ENCODE results near the gene AMOTL2. TPM values are rescaled to one million over a fixed set of nuclear protein-coding genes. Genes with fewer than 3 reads are reported as not detected.

Gene AMOTL2
- total and polyA plus RNA-seq, 2 donors (not counting 1 experiment from before 2014, with no cell fraction given): not detected

GRCh38 chr3:134362670-134363380, 11.4 kb downstream of the AMOTL2 start:
- intact Hi-C loops (cut with micrococcal nuclease): no loop called here
- DNase-seq (no peak), ATAC-seq (ENCODE audit: low read depth) (no peak)
- Histone ChIP-seq H3K36me3 (replicated peaks in 1 of 2; ENCODE audit: control extremely low read depth in 1 of 2, control insufficient read depth in 1 of 2, extremely low read depth in 1 of 2, insufficient read depth in 2 of 2, low read length in 1 of 2) (no peaks in the 10 kb centered on the region), H3K9me3 (ENCODE audit: control extremely low read depth in 1 of 3, control insufficient read depth in 2 of 3, insufficient read depth in 1 of 3, low read length in 2 of 3) (no peaks in the 10 kb centered on the region), H3K4me1 (ENCODE audit: control insufficient read depth in 2 of 2, insufficient read depth in 2 of 2, low read length in 2 of 2) (peaks cover 0 to 3% of the 10 kb centered on the region in 2 donors), H3K4me3 (ENCODE audit: control extremely low read depth in 1 of 5, extremely low read depth in 1 of 5, insufficient read depth in 1 of 5, low read depth in 2 of 5, low read length in 4 of 5) (no peak overlapping the region), H4K20me1 (ENCODE audit: control insufficient read depth, insufficient read depth, low read length, poor library complexity, severe bottlenecking) (no peaks in the 10 kb centered on the region), H2AFZ (ENCODE audit: insufficient read depth, low read depth, low read length, poor library complexity, severe bottlenecking) (no peak overlapping the region), H3K27me3 (replicated peaks in 1 of 4; ENCODE audit: control extremely low read depth in 1 of 4, control insufficient read depth in 3 of 4, insufficient read depth in 4 of 4, low read length in 3 of 4) (peaks cover 0 to 25% (median 2%) of the 10 kb centered on the region in 4 experiments), H3K79me2 (ENCODE audit: control insufficient read depth, insufficient read depth, low read length) (no peaks in the 10 kb centered on the region), H3K27ac (ENCODE audit: low read length in 2 of 2) (no peak overlapping the region), H3K4me2 (replicated peaks; ENCODE audit: low read depth, low read length, poor library complexity, severe bottlenecking) (no peak overlapping the region), H3K9ac (ENCODE audit: low read length) (no peak overlapping the region)
- Mint-ChIP-seq H3K4me3 (no peak overlapping the region), H3K27ac (no peak overlapping the region), H3K27me3 (peaks cover 40% of the 10 kb centered on the region), H3K9me3 (ENCODE audit: insufficient read depth) (no peaks in the 10 kb centered on the region), H3K4me1 (peaks cover 13% of the 10 kb centered on the region)
- TF ChIP-seq CTCF (IDR thresholded peaks at IDR 0.05): no peak
- TF ChIP-seq EZH2 (IDR thresholded peaks at IDR 0.05; ENCODE audit: borderline replicate concordance, insufficient read depth, low read depth, low read length, poor library complexity, severe bottlenecking): no peak
- 93% methylated on average over 4 of the region's 6 CpGs for WGBS (ENCODE audit: insufficient coverage)
- ChIA-PET CTCF (no interaction called here), POLR2A (no interaction called here)

GRCh38 chr3:134362221-134362620, 12.0 kb downstream of the AMOTL2 start:
- ChIA-PET POLR2A (no interaction called here), CTCF (no interaction called here)
- Histone ChIP-seq H2AFZ (ENCODE audit: insufficient read depth, low read depth, low read length, poor library complexity, severe bottlenecking) (no peak overlapping the region), H4K20me1 (ENCODE audit: control insufficient read depth, insufficient read depth, low read length, poor library complexity, severe bottlenecking) (no peaks in the 10 kb centered on the region), H3K4me2 (replicated peaks; ENCODE audit: low read depth, low read length, poor library complexity, severe bottlenecking) (no peak overlapping the region), H3K4me3 (ENCODE audit: control extremely low read depth in 1 of 5, extremely low read depth in 1 of 5, insufficient read depth in 1 of 5, low read depth in 2 of 5, low read length in 4 of 5) (no peak overlapping the region), H3K9ac (ENCODE audit: low read length) (no peak overlapping the region), H3K36me3 (replicated peaks in 1 of 2; ENCODE audit: control extremely low read depth in 1 of 2, control insufficient read depth in 1 of 2, extremely low read depth in 1 of 2, insufficient read depth in 2 of 2, low read length in 1 of 2) (no peaks in the 10 kb centered on the region), H3K27me3 (replicated peaks in 1 of 4; ENCODE audit: control extremely low read depth in 1 of 4, control insufficient read depth in 3 of 4, insufficient read depth in 4 of 4, low read length in 3 of 4) (peaks cover 0 to 25% (median 2%) of the 10 kb centered on the region in 4 experiments), H3K79me2 (ENCODE audit: control insufficient read depth, insufficient read depth, low read length) (no peaks in the 10 kb centered on the region), H3K9me3 (ENCODE audit: control extremely low read depth in 1 of 3, control insufficient read depth in 2 of 3, insufficient read depth in 1 of 3, low read length in 2 of 3) (no peaks in the 10 kb centered on the region), H3K4me1 (ENCODE audit: control insufficient read depth in 2 of 2, insufficient read depth in 2 of 2, low read length in 2 of 2) (peaks cover 0 to 3% of the 10 kb centered on the region in 2 donors), H3K27ac (ENCODE audit: low read length in 2 of 2) (no peak overlapping the region)
- DNase-seq (no peak), ATAC-seq (ENCODE audit: low read depth) (no peak)
- TF ChIP-seq CTCF (IDR thresholded peaks at IDR 0.05): no peak
- Mint-ChIP-seq H3K4me1 (peaks cover 13% of the 10 kb centered on the region), H3K27ac (no peak overlapping the region), H3K4me3 (no peak overlapping the region), H3K9me3 (ENCODE audit: insufficient read depth) (no peaks in the 10 kb centered on the region), H3K27me3 (peaks cover 40% of the 10 kb centered on the region)
- WGBS (ENCODE audit: insufficient coverage): 90% methylated on average over 3 of the region's 6 CpGs
- intact Hi-C loops (cut with micrococcal nuclease): no loop called here
